Panc1 (cell line): Measurements from ENCODE around the gene CCSAP. TPM values are rescaled to one million over a fixed set of nuclear protein-coding genes. Genes with fewer than 3 reads are reported as not detected.
"Not testable (repeated sequence)": the region's sequence is repeated elsewhere in the genome, so short reads cannot be mapped to it uniquely, and the experiment has no call there.

Experiments used
- ATAC-seq: fragments of 200-7000 bp; cut with Tn5 transposase; 2 replicates; pipeline ENCODE4 v1.9.1; 2020; ENCODE audit warnings: mild to moderate bottlenecking, moderate library complexity
- BruUV-seq: library from RNA; stranded (reverse); fragments of 400-500 nt; replicated peaks from 2 replicates; lab custom pipeline; 2021; lab: Mats Ljungman, UMichigan
- CTCF ChIA-PET: fragments of 300-600 bp; sonication (Branson Sonifier 250); formaldehyde crosslinking; loops from one replicate; lab custom pipeline; 2022; ENCODE audit warnings: antibody characterized with exemption; lab: Charles Lee
- POLR2A ChIA-PET: fragments of 300-600 bp; sonication (Branson Sonifier 250); formaldehyde crosslinking; loops from one replicate; lab custom pipeline; 2022; ENCODE audit warnings: antibody characterized with exemption; lab: Charles Lee
- DNase-seq: peaks from one replicate; pipeline ENCODE4 v3.0.0-alpha.2; 2010; ENCODE audit warnings: low read depth, low spot score
- H3K27ac ChIP-seq: 2 replicates; pipeline ENCODE4 v1.5.1; 2011; ENCODE audit warnings: mild to moderate bottlenecking, low read length, inconsistent platforms
- H3K27me3 ChIP-seq: fragments of 200-500 bp; sonication (Bioruptor generic); 2 replicates; pipeline ENCODE4 v1.6.0; 2014; ENCODE audit warnings: low read length, inconsistent platforms; ENCODE audit not compliant: control insufficient read depth, insufficient read depth
- H3K36me3 ChIP-seq: fragments of 200-500 bp; sonication (Bioruptor generic); 2 replicates; pipeline ENCODE4 v1.5.1; 2014; ENCODE audit warnings: inconsistent platforms, mild to moderate bottlenecking, low read length, moderate library complexity; ENCODE audit not compliant: control insufficient read depth, insufficient read depth
- H3K4me1 ChIP-seq: 2 replicates; pipeline ENCODE4 v1.5.1; 2011; ENCODE audit warnings: inconsistent platforms, mild to moderate bottlenecking, low read length, moderate library complexity; ENCODE audit not compliant: control insufficient read depth, insufficient read depth
- H3K4me3 ChIP-seq, 2 experiments: 2 replicates each; pipeline ENCODE4 v1.5.1; 2011 to 2012; ENCODE audit warnings: low read depth in 2 of 2, low read length in 2 of 2, mild to moderate bottlenecking in 2 of 2, inconsistent platforms in 1 of 2, moderate library complexity in 1 of 2
- H3K9me3 ChIP-seq: fragments of 200-500 bp; sonication (Bioruptor generic); 2 replicates; pipeline ENCODE4 v1.5.1; 2014; ENCODE audit warnings: low read depth, mild to moderate bottlenecking, inconsistent platforms, low read length, moderate library complexity; ENCODE audit not compliant: control insufficient read depth, insufficient read depth
- POLR2AphosphoS5 ChIP-seq: IDR thresholded peaks from 2 replicates; pipeline ENCODE4 v1.6.1; 2012; ENCODE audit warnings: mild to moderate bottlenecking, low read depth, low read length, moderate library complexity
- SIN3A ChIP-seq: IDR thresholded peaks from 2 replicates; pipeline ENCODE4 v1.6.1; 2012; ENCODE audit warnings: low read depth, mild to moderate bottlenecking, low read length, moderate library complexity, borderline replicate concordance; ENCODE audit not compliant: insufficient read depth
- TCF7L2 ChIP-seq: IDR thresholded peaks from 2 replicates; pipeline ENCODE4 v1.6.1; 2011; ENCODE audit warnings: mild to moderate bottlenecking, low read depth, low read length, inconsistent platforms
- in situ Hi-C: cut with HindIII; loops from 2 replicates; pipeline ENCODE4 v1.10.0; 2016; ENCODE audit warnings: low sequenced_read_pairs, low pct_unique_long_range_greater_than_20kb
- intact Hi-C: fragments of 100-400 bp; cut with micrococcal nuclease; formaldehyde crosslinking; loops from one replicate; pipeline ENCODE4 v1.10.0; 2022; ENCODE audit not compliant: unreplicated experiment
- total RNA-seq: library from RNA; stranded (reverse); gene quantifications from one replicate; pipeline ENCODE4 v1.2.1, GENCODE V29; 2021; ENCODE audit not compliant: unreplicated experiment
- TF ChIP-seq, protein P1 (sequence below), 2 experiments: IDR thresholded peaks; 2 replicates each; pipeline ENCODE4 v1.6.1; 2011 to 2012; ENCODE audit warnings: low read depth in 2 of 2, control low read depth in 1 of 2, low read length in 1 of 2, mild to moderate bottlenecking in 1 of 2, moderate library complexity in 1 of 2; ENCODE audit not compliant: insufficient read depth in 1 of 2
- TF ChIP-seq, protein P2 (sequence below): fragments of 450-650 bp; IDR thresholded peaks from 2 replicates; pipeline ENCODE4 v1.5.1; 2017; ENCODE audit warnings: mild to moderate bottlenecking

Gene CCSAP
- total RNA-seq, 1 experiment from 2014 or later, result 11.6 TPM

DNA sequence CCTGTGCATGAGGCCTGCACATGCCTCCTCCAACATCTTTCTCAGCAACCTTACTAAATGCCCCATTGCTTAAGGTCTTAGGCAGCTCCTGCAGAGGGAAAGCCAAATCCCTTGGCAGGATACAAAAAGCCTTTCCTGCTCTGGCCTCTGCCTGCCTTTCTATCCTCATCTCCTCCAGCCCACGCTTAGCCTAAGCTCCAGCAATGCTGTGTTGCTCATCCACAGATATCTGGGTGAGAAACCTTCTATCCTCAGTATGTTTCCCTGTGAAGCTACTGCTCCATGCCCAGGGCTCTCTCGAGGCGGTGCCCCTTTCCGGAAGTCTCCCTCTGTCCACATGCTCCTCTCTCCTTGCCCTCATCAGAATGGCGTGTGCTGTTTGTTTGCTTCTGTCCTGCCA, 37.0 kb upstream of the CCSAP start:
- ChIA-PET CTCF (no interaction called here), POLR2A (no interaction called here)
- no TSS peak for BruUV-seq
- no peaks in the 10 kb centered on the region for H3K9me3 ChIP-seq
- no peaks in the 10 kb centered on the region for H3K36me3 ChIP-seq
- peaks cover 2% of the 10 kb centered on the region; the same call in 1 of the 2 replicates for H3K4me1 ChIP-seq
- intact Hi-C loops (no loop called here), in situ Hi-C loops (no loop called here)
- TF ChIP-seq TCF7L2 (no peak), POLR2AphosphoS5 (no peak), SIN3A (no peak)
- TF ChIP-seq, protein P1, sequence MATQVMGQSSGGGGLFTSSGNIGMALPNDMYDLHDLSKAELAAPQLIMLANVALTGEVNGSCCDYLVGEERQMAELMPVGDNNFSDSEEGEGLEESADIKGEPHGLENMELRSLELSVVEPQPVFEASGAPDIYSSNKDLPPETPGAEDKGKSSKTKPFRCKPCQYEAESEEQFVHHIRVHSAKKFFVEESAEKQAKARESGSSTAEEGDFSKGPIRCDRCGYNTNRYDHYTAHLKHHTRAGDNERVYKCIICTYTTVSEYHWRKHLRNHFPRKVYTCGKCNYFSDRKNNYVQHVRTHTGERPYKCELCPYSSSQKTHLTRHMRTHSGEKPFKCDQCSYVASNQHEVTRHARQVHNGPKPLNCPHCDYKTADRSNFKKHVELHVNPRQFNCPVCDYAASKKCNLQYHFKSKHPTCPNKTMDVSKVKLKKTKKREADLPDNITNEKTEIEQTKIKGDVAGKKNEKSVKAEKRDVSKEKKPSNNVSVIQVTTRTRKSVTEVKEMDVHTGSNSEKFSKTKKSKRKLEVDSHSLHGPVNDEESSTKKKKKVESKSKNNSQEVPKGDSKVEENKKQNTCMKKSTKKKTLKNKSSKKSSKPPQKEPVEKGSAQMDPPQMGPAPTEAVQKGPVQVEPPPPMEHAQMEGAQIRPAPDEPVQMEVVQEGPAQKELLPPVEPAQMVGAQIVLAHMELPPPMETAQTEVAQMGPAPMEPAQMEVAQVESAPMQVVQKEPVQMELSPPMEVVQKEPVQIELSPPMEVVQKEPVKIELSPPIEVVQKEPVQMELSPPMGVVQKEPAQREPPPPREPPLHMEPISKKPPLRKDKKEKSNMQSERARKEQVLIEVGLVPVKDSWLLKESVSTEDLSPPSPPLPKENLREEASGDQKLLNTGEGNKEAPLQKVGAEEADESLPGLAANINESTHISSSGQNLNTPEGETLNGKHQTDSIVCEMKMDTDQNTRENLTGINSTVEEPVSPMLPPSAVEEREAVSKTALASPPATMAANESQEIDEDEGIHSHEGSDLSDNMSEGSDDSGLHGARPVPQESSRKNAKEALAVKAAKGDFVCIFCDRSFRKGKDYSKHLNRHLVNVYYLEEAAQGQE (IDR thresholded peaks at IDR 0.05; ENCODE audit: insufficient read depth in 1 of 2, low read depth in 2 of 2, low read length in 1 of 2), result no peak
- TF ChIP-seq, protein P2, sequence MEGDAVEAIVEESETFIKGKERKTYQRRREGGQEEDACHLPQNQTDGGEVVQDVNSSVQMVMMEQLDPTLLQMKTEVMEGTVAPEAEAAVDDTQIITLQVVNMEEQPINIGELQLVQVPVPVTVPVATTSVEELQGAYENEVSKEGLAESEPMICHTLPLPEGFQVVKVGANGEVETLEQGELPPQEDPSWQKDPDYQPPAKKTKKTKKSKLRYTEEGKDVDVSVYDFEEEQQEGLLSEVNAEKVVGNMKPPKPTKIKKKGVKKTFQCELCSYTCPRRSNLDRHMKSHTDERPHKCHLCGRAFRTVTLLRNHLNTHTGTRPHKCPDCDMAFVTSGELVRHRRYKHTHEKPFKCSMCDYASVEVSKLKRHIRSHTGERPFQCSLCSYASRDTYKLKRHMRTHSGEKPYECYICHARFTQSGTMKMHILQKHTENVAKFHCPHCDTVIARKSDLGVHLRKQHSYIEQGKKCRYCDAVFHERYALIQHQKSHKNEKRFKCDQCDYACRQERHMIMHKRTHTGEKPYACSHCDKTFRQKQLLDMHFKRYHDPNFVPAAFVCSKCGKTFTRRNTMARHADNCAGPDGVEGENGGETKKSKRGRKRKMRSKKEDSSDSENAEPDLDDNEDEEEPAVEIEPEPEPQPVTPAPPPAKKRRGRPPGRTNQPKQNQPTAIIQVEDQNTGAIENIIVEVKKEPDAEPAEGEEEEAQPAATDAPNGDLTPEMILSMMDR, result no peak
- no peak overlapping the region for H3K4me3 ChIP-seq
- H3K27me3 ChIP-seq, result no peaks in the 10 kb centered on the region
- ATAC-seq (no peak), DNase-seq (no peak)
- no peak overlapping the region for H3K27ac ChIP-seq

DNA sequence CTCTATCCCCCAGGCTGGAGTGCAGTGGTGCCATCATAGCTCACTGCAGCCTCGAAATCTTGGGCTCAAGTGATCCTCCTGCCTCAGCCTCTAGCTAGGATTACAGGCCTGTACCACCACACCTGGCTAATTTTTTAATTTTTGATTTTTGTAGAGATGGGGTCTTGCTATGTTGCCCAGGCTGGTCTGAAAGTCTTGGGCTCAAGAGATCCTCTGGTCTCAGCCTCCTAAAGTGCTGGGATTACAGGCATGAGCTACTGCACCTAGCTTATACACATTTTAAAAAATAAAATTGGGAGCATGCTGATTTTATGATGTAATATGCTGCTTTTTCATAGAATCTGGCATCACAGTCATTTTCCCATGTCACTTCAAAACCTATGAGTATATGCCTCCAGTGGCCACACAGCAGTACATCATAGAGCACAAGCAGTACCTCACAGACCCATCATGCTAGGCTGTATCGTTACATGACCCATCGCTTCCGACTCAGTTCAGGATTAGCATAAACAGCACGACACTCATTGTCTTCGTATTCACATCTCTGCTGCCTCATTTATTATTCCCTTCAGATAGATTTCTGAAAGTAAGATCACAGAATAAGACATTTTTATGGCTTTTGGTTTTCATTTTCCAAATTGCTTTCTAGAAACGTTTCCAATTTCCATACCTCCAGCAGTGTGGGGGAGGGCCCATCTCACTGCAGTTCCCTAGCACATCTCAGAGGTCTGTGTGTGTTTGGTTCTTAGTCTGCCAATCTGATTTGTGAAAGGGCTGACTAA, 35.9 kb upstream of the CCSAP start:
- Histone ChIP-seq H3K36me3 (no peaks in the 10 kb centered on the region), H3K27ac (no peak overlapping the region), H3K4me1 (no peaks in the 10 kb centered on the region), H3K9me3 (no peaks in the 10 kb centered on the region), H3K4me3 (no peak overlapping the region), H3K27me3 (no peaks in the 10 kb centered on the region)
- in situ Hi-C loops, result no loop called here
- ChIA-PET CTCF (no interaction called here), POLR2A (no interaction called here)
- intact Hi-C loops, result no loop called here
- BruUV-seq, result no TSS peak
- ATAC-seq, result no peak; the same call in 1 of the 2 replicates
- TF ChIP-seq, protein P2, result no peak
- DNase-seq, result no peak

DNA sequence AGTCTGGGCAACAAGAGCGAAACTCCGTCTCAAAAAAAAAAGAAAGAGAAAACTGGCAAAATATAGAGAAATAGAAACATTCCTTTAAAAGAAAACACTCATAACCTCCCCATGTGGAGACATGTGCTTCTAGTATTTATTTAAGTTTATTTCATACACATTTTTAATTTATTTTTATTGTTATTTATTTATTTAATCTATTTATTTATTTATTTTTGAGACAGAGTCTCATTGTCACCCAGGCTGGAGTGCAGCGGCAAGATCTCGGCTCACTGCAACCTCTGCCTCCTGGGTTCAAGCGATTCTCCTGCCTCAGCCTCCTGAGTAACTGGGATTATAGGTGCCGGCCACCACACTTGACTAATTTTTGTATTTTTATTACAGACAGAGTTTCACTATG, 35.2 kb upstream of the CCSAP start:
- CTCF ChIA-PET, H3K27me3 ChIP-seq, H3K4me1 ChIP-seq, in situ Hi-C loops, H3K27ac ChIP-seq, DNase-seq, H3K4me3 ChIP-seq, BruUV-seq, ATAC-seq, H3K9me3 ChIP-seq, intact Hi-C loops, POLR2A ChIA-PET, H3K36me3 ChIP-seq: not testable (repeated sequence)
